Ishikawa (cell line): Measurements from ENCODE around the gene OR52E8.

Source experiments
- CEBPB ChIP-seq: IDR thresholded peaks from 2 replicates; pipeline ENCODE4 v1.6.1; 2012
- EP300 ChIP-seq: IDR thresholded peaks from 2 replicates; pipeline ENCODE4 v1.6.1; 2012; ENCODE audit warnings: borderline replicate concordance
- FOXM1 ChIP-seq: IDR thresholded peaks from 2 replicates; pipeline ENCODE4 v1.6.1; 2012; ENCODE audit warnings: low read depth, borderline replicate concordance
- MAX ChIP-seq: IDR thresholded peaks from 2 replicates; pipeline ENCODE4 v1.6.1; 2012
- NFIC ChIP-seq: IDR thresholded peaks from 2 replicates; pipeline ENCODE4 v1.6.1; 2012
- RAD21 ChIP-seq: IDR thresholded peaks from 2 replicates; pipeline ENCODE4 v1.6.1; 2012; ENCODE audit warnings: low read depth
- TAF1 ChIP-seq: IDR thresholded peaks from 2 replicates; pipeline ENCODE4 v1.6.1; 2012; ENCODE audit warnings: low read depth, mild to moderate bottlenecking
- TCF12 ChIP-seq: IDR thresholded peaks from 2 replicates; pipeline ENCODE4 v1.6.1; 2012; ENCODE audit warnings: low read depth
- YY1 ChIP-seq: IDR thresholded peaks from 2 replicates; pipeline ENCODE4 v1.6.1; 2012; ENCODE audit warnings: low read depth

- TF ChIP-seq EP300: no peak
- no peak for TF ChIP-seq MAX
- TF ChIP-seq TCF12: no peak
- no peak for TF ChIP-seq FOXM1
- TF ChIP-seq TAF1: no peak
- no peak for TF ChIP-seq YY1
- no peak for TF ChIP-seq CEBPB
- TF ChIP-seq RAD21: no peak
- TF ChIP-seq NFIC: no peak
These were observed 42.0 kb downstream of the OR52E8 start for GRCh38 chr11:5815534-5815933.
